Measurements from ENCODE around the gene KCNK3.
"Not testable (repeated sequence)": the region's sequence is repeated elsewhere in the genome, so short reads cannot be mapped to it uniquely, and the experiment has no call there.

KCNK3 gene

DNA sequence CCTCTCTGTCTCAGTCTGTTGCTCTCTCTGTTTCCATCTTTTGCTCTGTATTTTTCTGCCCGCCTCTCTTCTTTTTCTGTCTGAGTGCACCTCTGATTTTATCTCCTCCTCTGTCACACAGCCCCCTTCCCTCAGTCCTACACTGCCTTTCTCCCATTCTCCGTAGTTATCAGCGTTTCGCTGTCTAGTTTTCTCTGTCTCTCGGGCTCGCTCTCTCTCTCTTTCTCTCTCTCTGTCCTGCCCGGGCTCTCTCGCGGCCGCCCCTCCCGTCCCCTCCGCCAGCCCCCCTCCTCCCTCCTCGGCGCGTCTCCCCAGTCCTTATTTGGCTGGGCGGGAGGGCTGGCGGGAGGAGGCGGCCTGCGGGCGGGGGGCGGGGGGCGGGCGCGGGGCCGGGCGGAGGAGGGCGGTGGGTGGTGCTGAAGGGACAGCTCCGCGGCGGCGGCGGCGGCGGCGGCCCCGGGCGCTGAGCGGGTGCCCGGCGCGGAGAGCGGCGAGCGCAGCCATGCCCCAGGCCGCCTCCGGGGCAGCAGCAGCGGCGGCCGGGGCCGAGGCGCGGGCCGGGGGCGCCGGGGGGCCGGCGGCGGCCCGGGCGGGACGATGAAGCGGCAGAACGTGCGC is at the start of gene KCNK3:
Gene KCNK3 (plus strand): TSS at position 444 of the 618 bp plus-strand sequence. CDS start 154 bp downstream, at position 598.
- DNase-seq (ENCODE audit: low read depth), result no peak

DNA sequence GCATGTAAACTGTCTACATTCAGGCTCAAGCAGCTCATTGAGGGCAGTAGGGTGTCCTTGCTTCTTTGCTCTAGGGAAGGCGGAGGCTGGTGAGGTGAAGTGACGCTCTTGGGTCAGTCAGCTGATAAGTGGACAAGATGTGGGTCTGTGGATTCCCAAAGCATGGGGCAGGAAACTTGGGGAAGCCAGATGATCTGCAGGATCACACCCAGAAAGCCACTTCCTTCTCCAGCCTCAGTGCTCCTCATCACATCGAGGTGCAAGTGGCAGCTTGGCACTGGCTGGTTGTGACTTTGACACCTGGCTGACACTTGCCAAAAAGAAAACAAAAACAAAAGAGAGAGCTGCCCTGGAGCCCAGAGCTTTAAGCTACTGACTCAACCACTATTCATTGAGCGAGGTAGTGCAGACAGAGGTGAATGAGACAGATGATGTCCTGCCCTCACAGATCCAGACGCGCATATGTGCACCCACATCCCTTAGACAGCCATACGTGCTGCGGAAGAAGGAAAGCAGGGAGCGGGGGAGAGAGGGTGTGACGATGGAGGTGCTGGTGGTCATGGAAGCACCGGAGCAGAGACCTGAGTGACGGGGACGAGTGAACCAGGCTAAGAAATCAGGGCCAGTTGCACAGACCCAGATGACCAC is 48.2 kb upstream of the KCNK3 start:
- no peak for DNase-seq (ENCODE audit: low read depth)

GRCh38 chr2:26645762-26646161 is 46.8 kb upstream of the KCNK3 start:
- DNase-seq (ENCODE audit: low read depth), result no peak

GRCh38 chr2:26646986-26647672 is 45.4 kb upstream of the KCNK3 start:
- no peak for DNase-seq (ENCODE audit: low read depth)

DNA sequence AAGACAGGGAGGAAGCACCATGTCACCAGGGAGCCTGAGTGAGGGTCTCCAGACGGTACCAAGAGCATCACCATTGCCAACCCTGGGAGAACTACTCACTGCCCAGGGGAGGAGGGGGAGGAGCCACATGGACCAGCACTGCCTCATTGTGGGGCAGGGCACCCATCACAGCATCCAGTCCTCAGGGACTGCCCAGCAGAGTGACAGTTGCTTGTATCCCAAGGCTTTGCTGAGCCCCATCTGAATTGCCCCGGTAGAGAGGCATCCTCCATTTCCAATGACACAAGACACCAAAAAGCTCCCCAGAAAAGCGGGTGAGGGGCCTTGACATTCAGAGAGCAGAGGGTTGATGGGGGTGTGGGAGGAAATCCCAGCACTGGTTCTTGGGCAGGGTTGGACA is 44.5 kb upstream of the KCNK3 start:
- no peak for DNase-seq (ENCODE audit: low read depth)

GRCh38 chr2:26648516-26648915 is 44.0 kb upstream of the KCNK3 start:
- DNase-seq (ENCODE audit: low read depth), result no peak

GRCh38 chr2:26649322-26649721 is 43.2 kb upstream of the KCNK3 start:
- no peak for DNase-seq (ENCODE audit: low read depth)

GRCh38 chr2:26649992-26650712 is 42.4 kb upstream of the KCNK3 start:
- no peak for DNase-seq (ENCODE audit: low read depth)

- no peak for DNase-seq (ENCODE audit: low read depth)
These were observed 41.6 kb upstream of the KCNK3 start for GRCh38 chr2:26650713-26651469.

- DNase-seq (ENCODE audit: low read depth), result no peak
These were observed 41.1 kb upstream of the KCNK3 start for GRCh38 chr2:26651470-26651771.

DNA sequence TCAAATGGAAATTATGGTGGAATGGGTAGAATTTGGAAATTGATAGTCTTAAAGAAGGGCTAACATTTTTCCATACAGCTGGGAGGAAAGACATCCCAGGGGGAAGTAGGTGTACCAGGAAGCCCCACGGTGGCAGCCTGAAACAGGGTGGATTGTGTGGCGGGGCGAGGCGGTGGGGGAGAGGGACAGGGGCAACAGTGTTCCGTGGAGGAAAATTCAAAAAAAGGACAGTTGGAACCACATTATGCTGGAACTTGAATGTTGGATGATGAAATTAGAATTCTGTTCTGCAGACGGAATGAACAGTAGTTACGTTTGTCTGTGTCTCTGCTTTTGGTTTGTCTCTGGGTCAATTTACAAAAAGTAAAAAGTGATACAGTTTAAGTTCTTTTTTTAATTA is 40.7 kb upstream of the KCNK3 start:
- no peak for DNase-seq (ENCODE audit: low read depth)

DNA sequence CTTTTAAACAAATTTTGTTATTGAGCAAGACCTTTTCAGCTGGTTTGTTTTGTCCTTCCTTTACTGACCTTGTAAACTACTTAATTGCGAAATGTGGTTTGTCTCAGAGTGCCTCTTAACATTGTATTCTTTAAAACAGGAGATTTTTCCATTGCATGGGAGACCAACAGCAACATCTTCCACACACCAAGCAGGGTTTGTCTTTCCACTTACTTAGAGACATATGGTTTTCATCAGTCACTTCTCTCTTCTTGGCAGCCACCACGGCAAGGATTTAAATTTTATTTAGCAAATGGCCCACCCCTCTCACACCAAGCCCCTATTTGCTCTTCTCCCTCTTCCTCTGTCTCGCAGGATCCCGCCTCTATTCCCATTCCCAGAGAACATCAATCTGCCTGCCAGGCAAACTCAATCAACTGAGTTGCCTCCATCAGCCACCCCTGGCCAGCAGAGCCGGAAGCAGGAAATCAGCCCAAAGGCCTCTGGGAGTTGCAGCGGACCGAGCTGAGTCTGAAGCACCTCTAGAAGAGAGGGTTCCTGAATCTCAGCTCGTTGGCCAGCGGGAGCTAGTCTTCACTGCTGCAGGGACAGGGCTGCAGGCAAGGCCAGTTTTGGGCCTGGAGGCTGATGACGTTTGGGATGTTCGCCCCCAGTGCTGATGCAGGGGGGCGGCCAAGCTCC is 40.0 kb upstream of the KCNK3 start:
- no peak for DNase-seq (ENCODE audit: low read depth)

GRCh38 chr2:26653207-26654060 is 39.1 kb upstream of the KCNK3 start:
- DNase-seq (ENCODE audit: low read depth), result no peak

DNA sequence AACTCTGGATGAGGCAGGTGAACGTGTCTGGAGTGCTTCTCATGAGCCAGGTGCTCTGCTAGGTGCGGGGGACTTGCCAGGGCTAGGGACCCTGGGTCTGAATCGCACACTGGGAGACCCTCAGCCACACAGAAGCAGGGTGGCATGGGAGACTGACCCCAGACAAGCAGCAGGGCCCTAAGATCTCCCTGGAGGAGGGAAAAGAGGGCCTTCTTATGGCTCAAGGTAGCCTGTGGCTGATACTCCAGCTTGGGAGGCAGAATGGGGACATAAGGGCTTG is 38.5 kb upstream of the KCNK3 start:
- DNase-seq (ENCODE audit: low read depth), result no peak

DNA sequence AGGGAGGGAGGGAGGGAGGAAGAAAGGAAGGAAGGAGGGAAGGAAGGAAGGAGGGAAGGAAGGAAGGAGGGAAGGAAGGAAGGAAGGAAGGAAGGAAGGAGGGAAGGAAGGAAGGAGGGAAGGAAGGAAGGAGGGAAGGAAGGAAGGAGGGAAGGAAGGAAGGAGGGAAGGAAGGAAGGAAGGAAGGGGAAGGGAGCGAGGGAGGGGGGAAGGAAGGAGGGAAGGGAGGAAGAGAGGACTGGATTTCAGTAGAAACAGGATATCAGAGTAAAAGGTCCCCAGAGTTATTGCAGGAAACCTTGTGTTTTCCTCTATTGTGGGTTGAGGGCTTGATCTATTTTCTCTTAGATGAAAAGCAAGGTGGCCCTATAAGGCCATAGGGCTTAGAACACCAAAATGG is 37.4 kb upstream of the KCNK3 start:
- DNase-seq (ENCODE audit: low read depth), result not testable (repeated sequence)

- no peak for DNase-seq (ENCODE audit: low read depth)
These were observed 36.8 kb upstream of the KCNK3 start for GRCh38 chr2:26655611-26656195.

DNA sequence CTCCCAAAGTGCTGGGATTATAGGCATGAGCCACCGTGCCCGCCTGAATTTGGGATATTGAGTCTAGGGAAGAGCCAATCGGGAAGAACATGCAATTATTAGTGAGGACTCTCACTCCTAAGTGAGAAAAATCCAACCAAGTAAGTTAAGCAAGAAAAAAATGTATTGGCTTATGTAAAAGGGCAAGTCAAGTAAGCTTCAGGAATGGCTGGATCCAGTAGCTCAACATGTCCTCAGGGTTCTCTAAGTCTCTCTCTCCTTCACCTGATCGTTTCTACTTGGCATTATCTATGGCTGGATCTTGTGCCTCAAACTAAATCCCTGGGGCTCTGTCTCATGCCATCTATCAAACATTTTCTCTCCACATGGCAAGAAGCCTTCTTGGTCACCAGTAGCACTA is 35.3 kb upstream of the KCNK3 start:
- DNase-seq (ENCODE audit: low read depth), result no peak

DNA sequence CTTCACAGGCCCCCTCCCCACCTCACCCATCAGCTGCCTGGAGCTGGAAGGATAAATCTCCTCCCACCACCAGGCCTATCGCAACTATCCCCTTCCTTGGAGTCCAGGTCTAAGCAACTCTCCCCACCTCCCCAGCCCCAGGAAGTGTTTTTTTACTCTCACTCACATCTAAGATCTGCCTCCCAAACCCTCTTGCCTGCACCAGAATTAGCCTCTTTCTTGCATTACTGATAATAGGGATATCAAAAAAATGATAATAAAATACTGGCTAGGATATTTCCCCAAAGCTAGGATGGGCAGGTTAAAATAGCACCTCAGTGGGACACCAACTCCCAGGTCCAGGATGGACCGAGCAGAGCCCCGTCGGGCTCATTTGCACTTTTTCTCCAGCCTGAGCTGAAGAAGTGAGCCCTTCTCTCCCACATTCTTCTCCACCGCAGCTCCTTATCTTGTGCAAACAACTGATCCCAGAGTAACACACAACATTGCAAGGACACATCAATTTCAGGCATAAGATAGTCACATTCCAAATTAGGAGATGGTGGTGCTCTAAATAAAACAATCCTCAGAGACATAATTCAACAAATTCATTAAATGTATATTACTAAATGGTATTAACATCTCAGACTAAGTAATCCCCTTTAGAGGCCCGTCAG is 33.7 kb upstream of the KCNK3 start:
- no peak for DNase-seq (ENCODE audit: low read depth)

GRCh38 chr2:26660363-26660962 is 32.1 kb upstream of the KCNK3 start:
- DNase-seq (ENCODE audit: low read depth), result no peak

- DNase-seq (ENCODE audit: low read depth), result not testable (repeated sequence)
These were observed 27.2 kb upstream of the KCNK3 start for GRCh38 chr2:26665296-26665695.
